ENCODE results near the gene EPHB1. TPM values are rescaled to one million over a fixed set of nuclear protein-coding genes. Genes with fewer than 3 reads are reported as not detected.
"Not testable (repeated sequence)": the region's sequence is repeated elsewhere in the genome, so short reads cannot be mapped to it uniquely, and the experiment has no call there.

The EPHB1 gene
- total and polyA plus RNA-seq, 12 donors, result 0.07 to 3.4 (median 1.6) TPM

DNA sequence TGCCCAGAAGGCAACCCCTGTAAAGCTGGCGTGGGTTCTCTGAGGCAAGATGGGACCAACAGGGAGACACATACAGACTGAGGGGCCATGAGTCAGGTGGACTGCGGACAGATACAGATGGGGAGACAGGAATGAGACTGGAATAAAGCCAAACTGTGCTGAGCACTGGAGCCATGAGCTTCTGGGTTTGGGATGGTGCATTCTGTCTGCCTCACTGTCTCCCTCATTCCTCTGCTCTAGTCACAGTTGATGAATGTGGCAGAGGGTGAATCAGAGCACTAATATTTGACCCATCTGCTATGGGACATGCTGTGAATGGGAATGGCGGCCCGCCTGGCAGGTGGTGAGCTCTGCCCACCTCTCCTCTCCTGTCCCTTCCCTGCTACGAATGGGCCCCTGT lies 262.9 kb downstream of the EPHB1 start:
- intact Hi-C loops (cut with DNase I), result no loop called here
- Histone ChIP-seq H3K4me1 (no peaks in the 10 kb centered on the region), H3K27ac (no peak overlapping the region), H3K27me3 (no peaks in the 10 kb centered on the region), H3K9me3 (peaks cover 0 to 13% (median under 1%) of the 10 kb centered on the region in 11 donors), H3K36me3 (no peaks in the 10 kb centered on the region), H3K4me3 (no peak overlapping the region)
- ATAC-seq (no peak), DNase-seq (no peak)
- whole genome bisulfite sequencing, 2 donors, result 85 to 91% methylated on average over 5 of the region's 5 CpGs
- TF ChIP-seq, protein P1, sequence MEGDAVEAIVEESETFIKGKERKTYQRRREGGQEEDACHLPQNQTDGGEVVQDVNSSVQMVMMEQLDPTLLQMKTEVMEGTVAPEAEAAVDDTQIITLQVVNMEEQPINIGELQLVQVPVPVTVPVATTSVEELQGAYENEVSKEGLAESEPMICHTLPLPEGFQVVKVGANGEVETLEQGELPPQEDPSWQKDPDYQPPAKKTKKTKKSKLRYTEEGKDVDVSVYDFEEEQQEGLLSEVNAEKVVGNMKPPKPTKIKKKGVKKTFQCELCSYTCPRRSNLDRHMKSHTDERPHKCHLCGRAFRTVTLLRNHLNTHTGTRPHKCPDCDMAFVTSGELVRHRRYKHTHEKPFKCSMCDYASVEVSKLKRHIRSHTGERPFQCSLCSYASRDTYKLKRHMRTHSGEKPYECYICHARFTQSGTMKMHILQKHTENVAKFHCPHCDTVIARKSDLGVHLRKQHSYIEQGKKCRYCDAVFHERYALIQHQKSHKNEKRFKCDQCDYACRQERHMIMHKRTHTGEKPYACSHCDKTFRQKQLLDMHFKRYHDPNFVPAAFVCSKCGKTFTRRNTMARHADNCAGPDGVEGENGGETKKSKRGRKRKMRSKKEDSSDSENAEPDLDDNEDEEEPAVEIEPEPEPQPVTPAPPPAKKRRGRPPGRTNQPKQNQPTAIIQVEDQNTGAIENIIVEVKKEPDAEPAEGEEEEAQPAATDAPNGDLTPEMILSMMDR (IDR thresholded peaks at IDR 0.05), result no peak

DNA sequence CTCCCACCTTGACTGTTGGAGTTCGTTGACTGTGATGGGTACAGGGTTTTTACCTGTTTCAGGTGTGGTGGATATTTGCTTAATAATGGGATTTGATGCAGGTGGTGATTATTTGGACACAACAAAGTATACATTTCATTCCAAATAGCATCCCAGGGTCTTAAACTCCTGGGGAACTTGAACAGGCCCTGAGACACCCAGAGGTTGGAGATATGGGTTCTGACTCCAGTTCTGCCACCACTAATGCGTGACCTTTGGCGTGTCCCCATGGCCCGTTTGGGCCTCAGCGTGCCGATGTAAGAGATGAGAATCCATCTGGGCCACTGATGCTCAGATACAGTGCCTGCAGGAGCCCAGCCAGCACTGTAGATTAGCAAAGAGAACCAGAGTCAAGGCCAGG lies 264.5 kb downstream of the EPHB1 start:
- no peaks in the 10 kb centered on the region for H3K27me3 ChIP-seq

DNA sequence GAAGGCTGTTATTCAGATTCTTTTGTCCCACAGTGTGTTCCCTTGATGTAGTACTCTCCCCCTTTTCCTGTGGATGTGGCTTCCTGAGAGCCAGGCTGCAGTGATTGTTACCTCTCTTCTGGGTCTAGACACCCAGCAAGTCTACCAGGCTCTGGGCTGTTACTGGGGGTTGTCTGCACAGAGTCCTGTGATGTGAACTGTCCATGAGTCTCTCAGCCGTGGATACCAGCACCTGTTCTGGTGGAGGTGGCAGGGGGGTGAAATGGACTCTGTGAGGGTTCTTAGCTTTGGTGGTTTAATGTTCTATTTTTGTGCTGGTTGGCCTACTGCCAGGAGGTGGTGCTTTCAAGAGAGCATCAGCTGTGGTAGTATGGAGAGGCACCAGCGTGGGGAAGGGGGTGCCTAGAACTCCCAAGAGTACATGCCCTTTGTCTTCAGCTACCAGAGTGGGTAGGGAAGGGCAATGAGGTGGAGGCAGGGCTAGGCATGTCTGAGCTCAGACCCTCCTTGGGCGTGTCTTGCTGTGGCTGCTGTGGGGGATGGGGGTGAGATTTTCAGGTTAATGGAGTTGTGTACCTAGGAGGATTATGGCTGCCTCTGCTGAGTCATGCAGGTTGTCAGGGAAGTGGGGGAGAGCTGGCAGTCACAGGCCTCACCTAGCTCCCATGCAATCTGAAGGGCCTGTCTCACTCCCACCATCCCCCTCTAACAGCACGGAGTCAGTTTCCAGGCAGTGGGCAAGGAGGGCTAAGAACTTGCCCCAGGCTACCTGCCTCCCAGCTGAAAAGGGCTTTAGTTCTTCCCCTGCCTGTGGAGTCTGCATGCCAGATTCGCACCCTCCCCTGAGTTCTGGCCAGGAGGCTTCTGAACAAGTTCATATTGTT lies 272.0 kb downstream of the EPHB1 start:
- H3K9me3 ChIP-seq, result peaks cover 0 to 35% (median 3%) of the 10 kb centered on the region in 11 donors
- DNase-seq; H3K27me3 ChIP-seq; H3K36me3 ChIP-seq; H3K27ac ChIP-seq; H3K4me3 ChIP-seq; intact Hi-C loops (cut with DNase I); H3K4me1 ChIP-seq; ATAC-seq: not testable (repeated sequence)
- WGBS, 2 donors, result 65 to 72% methylated on average over 5 of the region's 5 CpGs

More for the DNA sequence above, 264.5 kb downstream of the EPHB1 start:
- Histone ChIP-seq H3K4me3 (no peak overlapping the region), H3K9me3 (peaks cover 0 to 26% (median 3%) of the 10 kb centered on the region in 11 donors), H3K27ac (no peak overlapping the region), H3K4me1 (no peaks in the 10 kb centered on the region), H3K36me3 (no peaks in the 10 kb centered on the region)
- TF ChIP-seq, protein P1 (IDR thresholded peaks at IDR 0.05), result no peak
- WGBS, 2 donors, result 79 to 85% methylated on average over 6 of the region's 6 CpGs
- ATAC-seq (no peak), DNase-seq (no peak)
- intact Hi-C loops (cut with DNase I), result no loop called here

DNA sequence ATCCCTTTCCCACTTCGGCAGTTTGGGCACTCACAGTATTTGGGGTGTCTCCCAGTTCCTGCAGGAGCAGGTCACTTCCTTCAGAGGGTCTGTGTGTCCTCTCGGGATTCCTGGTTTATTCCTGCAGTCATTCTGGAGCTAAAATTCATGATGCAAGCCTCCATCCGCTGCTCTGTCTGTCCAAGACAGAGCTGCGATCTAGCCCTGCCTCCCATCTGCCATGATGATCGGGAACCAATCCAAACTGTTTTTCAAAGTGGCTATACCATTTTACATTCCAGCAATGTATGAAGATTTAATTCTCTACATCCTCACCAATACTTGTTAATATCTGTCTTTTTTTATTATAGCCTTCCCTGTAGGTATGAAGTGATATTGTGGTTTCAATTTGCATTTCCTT lies 273.0 kb downstream of the EPHB1 start:
- TF ChIP-seq, protein P1 (IDR thresholded peaks at IDR 0.05), result no peak
- DNase-seq, result no peak
- no peak overlapping the region for H3K4me3 ChIP-seq
- WGBS, 2 donors, result 88 to 89% methylated on average over 5 of the region's 5 CpGs
- H3K9me3 ChIP-seq, result peaks cover 0 to 26% (median under 1%) of the 10 kb centered on the region in 11 donors
- ATAC-seq, result no peak
- intact Hi-C loops (cut with DNase I), result no loop called here
- no peaks in the 10 kb centered on the region for H3K36me3 ChIP-seq
- H3K27ac ChIP-seq, result no peak overlapping the region
- H3K27me3 ChIP-seq, result no peaks in the 10 kb centered on the region
- no peaks in the 10 kb centered on the region for H3K4me1 ChIP-seq

DNA sequence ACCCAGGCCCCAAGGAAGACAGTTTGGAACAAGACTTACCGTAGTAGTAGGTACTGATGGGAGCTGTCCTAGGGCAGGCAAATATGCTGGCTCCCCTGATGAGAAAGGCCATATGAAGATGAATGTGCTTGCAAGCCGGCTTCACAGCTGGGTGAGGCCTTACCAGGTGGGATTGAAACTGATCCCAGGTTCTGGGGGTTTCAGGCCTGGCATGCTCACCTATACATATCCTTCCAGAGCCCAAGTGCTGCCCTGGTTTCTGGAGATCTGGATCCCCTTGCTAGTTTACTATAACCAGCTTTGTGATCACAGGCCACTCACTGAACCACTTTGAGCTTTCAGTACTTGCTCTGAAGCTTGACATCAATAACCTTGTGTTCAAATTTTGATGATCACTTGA lies 274.3 kb downstream of the EPHB1 start:
- Histone ChIP-seq H3K4me1 (no peaks in the 10 kb centered on the region), H3K27ac (no peak overlapping the region), H3K4me3 (no peak overlapping the region), H3K9me3 (peaks cover 0 to 14% (median 0%) of the 10 kb centered on the region in 11 donors), H3K36me3 (no peaks in the 10 kb centered on the region), H3K27me3 (no peaks in the 10 kb centered on the region)
- intact Hi-C loops (cut with DNase I), result no loop called here
- TF ChIP-seq, protein P1 (IDR thresholded peaks at IDR 0.05), result no peak
- whole genome bisulfite sequencing, 2 donors, result 81 to 91% methylated on average over 2 of the region's 2 CpGs
- no peak for DNase-seq
- ATAC-seq, result no peak

Data from heart right ventricle (tissue), 16 donors.